B cell (primary cell): ENCODE measurements around the gene ACP3. TPM values are rescaled to one million over a fixed set of nuclear protein-coding genes. Genes with fewer than 3 reads are reported as not detected.

Experiments used
- ATAC-seq: fragments of 200-7000 bp; cut with Tn5 transposase; one replicate; pipeline ENCODE4 v1.10.0; 2021; ENCODE audit warnings: low read depth, mild to moderate bottlenecking, moderate number of reproducible peaks, moderate library complexity
- CTCF ChIA-PET: fragments of 350-600 bp; sonication (Branson Sonifier 250); formaldehyde crosslinking; loops from one replicate; lab custom pipeline; 2021; ENCODE audit warnings: antibody characterized with exemption, inconsistent platforms; lab: Charles Lee
- POLR2A ChIA-PET: fragments of 350-600 bp; sonication (Branson Sonifier 250); formaldehyde crosslinking; loops from one replicate; lab custom pipeline; 2021; ENCODE audit warnings: antibody characterized with exemption; lab: Charles Lee
- DNase-seq: peaks from one replicate; pipeline ENCODE4 v3.0.0; 2013
- H2AFZ ChIP-seq: 2 replicates; pipeline ENCODE4 v1.6.1; 2012; ENCODE audit warnings: mild to moderate bottlenecking, low read depth, low read length; ENCODE audit not compliant: insufficient read depth, poor library complexity, severe bottlenecking
- H3K27ac ChIP-seq, 2 donors: 1 replicate in 1 of 2; 2 replicates in 1 of 2; pipeline ENCODE4 v1.5.1; 2012 to 2013; ENCODE audit warnings: low read length in 2 of 2, mild to moderate bottlenecking in 2 of 2, moderate library complexity in 1 of 2
- H3K27me3 ChIP-seq, 4 experiments: fragments of 200-600 bp in 1 of 4; sonication (generic) in 1 of 4; replicated peaks in 1 of 4; 1 replicate in 2 of 4; 2 replicates in 2 of 4; pipeline versions ENCODE4 v1.6.1 to v1.7.0; 2013 to 2016; ENCODE audit warnings: low read length in 3 of 4, mild to moderate bottlenecking in 2 of 4, mixed read lengths in 1 of 4, moderate library complexity in 1 of 4; ENCODE audit not compliant: insufficient read depth in 4 of 4, control insufficient read depth in 3 of 4; ENCODE audit errors: control extremely low read depth in 1 of 4
- H3K36me3 ChIP-seq, 2 experiments: replicated peaks in 1 of 2; 1 replicate in 1 of 2; 2 replicates in 1 of 2; pipeline versions ENCODE4 v1.6.1 to v1.7.1; 2013; ENCODE audit warnings: low read length in 1 of 2; ENCODE audit not compliant: insufficient read depth in 2 of 2, control insufficient read depth in 1 of 2; ENCODE audit errors: control extremely low read depth in 1 of 2, extremely low read depth in 1 of 2
- H3K4me1 ChIP-seq, 2 donors: fragments of 200-600 bp in 1 of 2; sonication (generic) in 1 of 2; 1 replicate in 1 of 2; 2 replicates in 1 of 2; pipeline versions ENCODE4 v1.5.1 to v1.6.1; 2013 to 2017; ENCODE audit warnings: low read length in 2 of 2; ENCODE audit not compliant: control insufficient read depth in 2 of 2, insufficient read depth in 2 of 2
- H3K4me2 ChIP-seq: replicated peaks from 2 replicates; pipeline ENCODE3; 2012; ENCODE audit warnings: mild to moderate bottlenecking, low read depth, low read length; ENCODE audit not compliant: poor library complexity, severe bottlenecking
- H3K4me3 ChIP-seq, 5 experiments: fragments of 200-600 bp in 1 of 5; sonication (generic) in 1 of 5; 1 replicate in 3 of 5; 2 replicates in 2 of 5; pipeline versions ENCODE4 v1.5.1 to v1.7.0; 2011 to 2016; ENCODE audit warnings: low read length in 4 of 5, mild to moderate bottlenecking in 4 of 5, low read depth in 2 of 5, control low read depth in 1 of 5, moderate library complexity in 1 of 5; ENCODE audit not compliant: insufficient read depth in 1 of 5; ENCODE audit errors: control extremely low read depth in 1 of 5, extremely low read depth in 1 of 5
- H3K79me2 ChIP-seq: fragments of 200-600 bp; sonication (generic); one replicate; pipeline ENCODE4 v1.6.0; 2016; ENCODE audit warnings: low read length; ENCODE audit not compliant: control insufficient read depth, insufficient read depth
- H3K9ac ChIP-seq: fragments of 200-600 bp; sonication (generic); 2 replicates; pipeline ENCODE4 v1.6.1; 2017; ENCODE audit warnings: mild to moderate bottlenecking, low read length, moderate library complexity
- H3K9me3 ChIP-seq, 3 donors: one replicate each; pipeline versions ENCODE4 v1.6.1 to v1.7.1; 2013; ENCODE audit warnings: low read length in 2 of 3; ENCODE audit not compliant: control insufficient read depth in 2 of 3, insufficient read depth in 1 of 3; ENCODE audit errors: control extremely low read depth in 1 of 3
- H4K20me1 ChIP-seq: 2 replicates; pipeline ENCODE4 v1.6.0; 2012; ENCODE audit warnings: mild to moderate bottlenecking, low read length; ENCODE audit not compliant: insufficient read depth, control insufficient read depth, poor library complexity, severe bottlenecking
- H3K27ac Mint-ChIP-seq: one replicate; pipeline ENCODE4 v1.8.0; 2021; ENCODE audit warnings: mixed read lengths
- H3K27me3 Mint-ChIP-seq: one replicate; pipeline ENCODE4 v1.8.0; 2021; ENCODE audit warnings: mixed read lengths
- H3K4me1 Mint-ChIP-seq: one replicate; pipeline ENCODE4 v1.8.0; 2021; ENCODE audit warnings: mixed read lengths
- H3K4me3 Mint-ChIP-seq: one replicate; pipeline ENCODE4 v1.8.0; 2021; ENCODE audit warnings: mixed read lengths
- H3K9me3 Mint-ChIP-seq: one replicate; pipeline ENCODE4 v1.8.0; 2022; ENCODE audit warnings: mixed read lengths; ENCODE audit not compliant: insufficient read depth
- CTCF ChIP-seq: fragments of 200-600 bp; IDR thresholded peaks from one replicate; pipeline ENCODE4 v1.8.0; 2022; ENCODE audit warnings: antibody characterized with exemption, mild to moderate bottlenecking
- EZH2 ChIP-seq: IDR thresholded peaks from 2 replicates; pipeline ENCODE4 v1.6.1; 2012; ENCODE audit warnings: borderline replicate concordance, low read depth, mild to moderate bottlenecking, moderate library complexity, low read length; ENCODE audit not compliant: insufficient read depth, poor library complexity, severe bottlenecking
- WGBS: methylation state at CpG from one replicate; pipeline ENCODE4 v1.1.5; 2013; ENCODE audit warnings: missing lambda C conversion rate; ENCODE audit not compliant: insufficient coverage; 5-methylcytosine and 5-hydroxymethylcytosine counted together
- intact Hi-C: fragments of 100-400 bp; cut with micrococcal nuclease; formaldehyde crosslinking; loops from one replicate; pipeline ENCODE4 v1.10.0; 2022
- polyA plus RNA-seq: library from polyadenylated mRNA; depleted of rRNA; stranded (reverse); fragments of >200 nt; gene quantifications from 2 replicates; pipeline ENCODE4 v1.2.3, GENCODE V29; 2012
- total RNA-seq, 2 donors: library from RNA; stranded (reverse); fragments of 120-200 nt in 1 of 2; gene quantifications; 1 replicate in 1 of 2; 2 replicates in 1 of 2; pipeline versions ENCODE4 v1.2.3 to v1.2.4, GENCODE V29; 2013 to 2022

Gene ACP3
- total and polyA plus RNA-seq, 2 donors (not counting 1 experiment from before 2014, with no cell fraction given): 0.36 to 0.64 TPM

- no peak overlapping the region for H3K4me3 ChIP-seq
- no peaks in the 10 kb centered on the region for H3K79me2 ChIP-seq
- no peaks in the 10 kb centered on the region for H3K9me3 ChIP-seq
- H3K27me3 ChIP-seq: no peaks in the 10 kb centered on the region
- WGBS: 20% methylated on average over 1 of the region's 1 CpG
- H3K36me3 ChIP-seq: no peaks in the 10 kb centered on the region
- H3K4me1 Mint-ChIP-seq: peaks cover 2% of the 10 kb centered on the region
- intact Hi-C loops: no loop called here
- H3K4me1 ChIP-seq: peaks cover 3% of the 10 kb centered on the region in 2 donors
- H3K9me3 Mint-ChIP-seq: no peaks in the 10 kb centered on the region
- no peak overlapping the region for H3K4me2 ChIP-seq
- H3K27me3 Mint-ChIP-seq: no peaks in the 10 kb centered on the region
- ChIA-PET POLR2A (no interaction called here), CTCF (interaction anchor here (0.7 to 1.5 kb wide), 3 partner anchors 11 to 96 kb away, joined by 3 to 5 read pairs (median 4); no protein-coding TSS in a partner anchor)
- DNase-seq: no peak
- no peak overlapping the region for H3K4me3 Mint-ChIP-seq
- no peak overlapping the region for H3K27ac ChIP-seq
- no peak for TF ChIP-seq EZH2
- no peak for TF ChIP-seq CTCF
- H4K20me1 ChIP-seq: no peaks in the 10 kb centered on the region
- ATAC-seq: no peak
- H2AFZ ChIP-seq: no peak overlapping the region
- no peak overlapping the region for H3K27ac Mint-ChIP-seq
- no peak overlapping the region for H3K9ac ChIP-seq
These were observed 30.6 kb downstream of the ACP3 start for GRCh38 chr3:132347811-132348210.

- no CpG with 5 or more reads among the region's 1 CpG for WGBS
- no peak overlapping the region for H3K4me3 Mint-ChIP-seq
- Histone ChIP-seq H3K4me2 (no peak overlapping the region), H3K27ac (no peak overlapping the region), H2AFZ (no peak overlapping the region), H3K9me3 (no peaks in the 10 kb centered on the region), H3K79me2 (no peaks in the 10 kb centered on the region), H3K4me3 (no peak overlapping the region), H3K9ac (no peak overlapping the region), H3K36me3 (no peaks in the 10 kb centered on the region), H3K4me1 (no peaks in the 10 kb centered on the region), H3K27me3 (peaks cover 0 to 2% (median 0%) of the 10 kb centered on the region in 4 experiments), H4K20me1 (no peaks in the 10 kb centered on the region)
- intact Hi-C loops: no loop called here
- ATAC-seq (no peak), DNase-seq (no peak)
- no peaks in the 10 kb centered on the region for H3K27me3 Mint-ChIP-seq
- no peak for TF ChIP-seq CTCF
- no peak for TF ChIP-seq EZH2
- ChIA-PET CTCF (interaction anchor here (1.0 to 6.1 kb wide), 5 partner anchors 10 to 310 kb away, joined by 3 to 47 read pairs (median 5); no protein-coding TSS in a partner anchor), POLR2A (no interaction called here)
- no peaks in the 10 kb centered on the region for H3K4me1 Mint-ChIP-seq
- no peak overlapping the region for H3K27ac Mint-ChIP-seq
- no peaks in the 10 kb centered on the region for H3K9me3 Mint-ChIP-seq
These were observed 31.3 kb downstream of the ACP3 start for GRCh38 chr3:132348531-132348930.
